HG03064 (cell line): Measurements from ENCODE around the gene NAT16.
"Not testable (repeated sequence)": the region's sequence is repeated elsewhere in the genome, so short reads cannot be mapped to it uniquely, and the experiment has no call there.

Source experiments
- ATAC-seq: cut with Tn5 transposase; IDR thresholded peaks from one replicate; pipeline ENCODE4 v1.9.1; 2021; ENCODE audit warnings: low read depth; ENCODE audit not compliant: unreplicated experiment

Gene NAT16

GRCh38 chr7:101132626-101133600 lies 47.2 kb downstream of the NAT16 start:
- not testable (repeated sequence) for ATAC-seq

DNA sequence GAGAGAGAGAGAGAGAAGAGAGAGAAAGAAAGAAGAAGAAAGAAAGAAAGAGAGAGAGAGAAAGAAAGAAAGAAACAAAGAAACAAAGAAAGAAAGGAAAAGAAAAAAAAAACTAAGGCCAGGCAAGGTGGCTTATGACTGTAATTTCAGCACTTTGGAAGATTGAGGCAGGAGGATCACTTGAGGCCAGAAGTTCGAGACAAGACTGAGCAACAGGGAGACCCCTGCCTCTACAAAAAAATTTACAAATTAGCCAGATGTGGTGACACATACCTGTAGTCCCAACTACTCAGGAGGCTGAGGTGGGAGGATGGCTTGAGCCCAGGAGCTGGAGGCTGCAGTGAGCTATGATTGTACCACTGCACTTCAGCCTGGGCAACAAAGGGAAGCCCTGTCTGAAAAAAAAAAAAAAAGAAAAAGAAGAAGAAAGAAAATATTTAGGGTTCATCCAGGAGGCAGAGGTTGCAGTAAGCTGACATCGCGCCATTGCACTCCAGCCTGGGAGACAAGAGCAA lies 50.4 kb downstream of the NAT16 start:
- ATAC-seq = no peak

DNA sequence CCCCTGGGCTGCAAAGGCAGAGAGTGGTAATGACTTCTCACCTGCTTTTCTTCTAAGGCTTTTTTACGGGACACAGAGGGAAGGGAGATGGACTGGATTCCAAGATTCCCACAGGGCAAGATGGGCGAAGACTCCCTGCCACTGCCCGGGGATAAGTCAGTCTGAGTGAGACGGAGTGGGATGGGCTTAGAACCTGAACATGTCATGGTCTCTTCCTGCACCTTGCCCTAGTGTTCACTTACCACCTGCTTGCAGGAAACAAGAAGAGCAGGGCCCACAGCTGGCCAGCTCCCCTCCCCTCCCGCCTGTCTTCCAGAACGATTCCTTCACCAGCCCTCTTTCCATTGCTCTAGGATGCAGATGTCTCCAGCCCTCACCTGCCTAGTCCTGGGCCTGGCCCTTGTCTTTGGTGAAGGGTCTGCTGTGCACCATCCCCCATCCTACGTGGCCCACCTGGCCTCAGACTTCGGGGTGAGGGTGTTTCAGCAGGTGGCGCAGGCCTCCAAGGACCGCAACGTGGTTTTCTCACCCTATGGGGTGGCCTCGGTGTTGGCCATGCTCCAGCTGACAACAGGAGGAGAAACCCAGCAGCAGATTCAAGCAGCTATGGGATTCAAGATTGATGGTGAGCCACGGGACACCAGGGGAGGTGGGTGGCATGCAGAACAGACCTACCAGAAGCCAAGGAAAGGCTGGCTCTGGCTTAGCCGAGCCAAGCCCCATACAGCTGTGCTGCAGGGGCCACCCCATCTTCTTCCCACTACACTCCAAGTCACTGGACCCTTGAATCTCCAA lies 51.9 kb downstream of the NAT16 start:
- no peak for ATAC-seq

DNA sequence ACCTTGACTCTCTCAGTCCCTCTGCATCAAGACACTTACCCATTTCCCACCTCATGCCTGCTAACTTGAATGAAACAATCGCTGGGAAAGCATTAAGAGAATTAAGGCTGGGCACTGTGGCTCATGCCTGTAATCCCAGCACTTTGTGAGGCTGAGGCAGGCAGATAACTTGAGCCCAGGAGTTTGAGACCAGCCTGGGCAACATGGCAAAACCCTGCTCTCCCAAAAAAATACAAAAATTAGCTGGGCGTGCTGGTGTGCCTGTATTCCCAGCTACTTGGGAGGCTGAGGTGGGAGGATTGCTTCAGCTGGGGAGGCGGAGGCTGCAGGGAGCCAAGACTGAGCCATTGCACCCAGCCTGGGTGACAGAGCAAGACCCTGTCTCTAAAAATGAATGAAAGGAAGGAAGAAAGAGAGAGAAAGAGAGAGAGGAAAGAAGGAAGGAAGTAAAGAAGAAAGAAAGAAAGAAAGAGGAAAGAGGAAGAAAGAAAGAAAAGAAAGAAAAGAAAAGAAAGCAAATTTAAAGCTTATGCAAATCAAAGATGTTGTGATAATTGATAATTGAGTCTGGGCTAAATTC lies 52.5 kb downstream of the NAT16 start:
- no peak for ATAC-seq

- ATAC-seq = peak; percentile 33
Observed at GRCh38 chr7:101126651-101127459, 53.2 kb downstream of the NAT16 start, which contains the start of gene SERPINE1. TSS of gene SERPINE1 (plus strand) at chr7:101127104. CDS start at chr7:101128394, 1,290 bp downstream.

GRCh38 chr7:101125989-101126650 lies 54.0 kb downstream of the NAT16 start:
- peak; percentile 53 for ATAC-seq

GRCh38 chr7:101124376-101125056 lies 55.6 kb downstream of the NAT16 start:
- no peak for ATAC-seq

DNA sequence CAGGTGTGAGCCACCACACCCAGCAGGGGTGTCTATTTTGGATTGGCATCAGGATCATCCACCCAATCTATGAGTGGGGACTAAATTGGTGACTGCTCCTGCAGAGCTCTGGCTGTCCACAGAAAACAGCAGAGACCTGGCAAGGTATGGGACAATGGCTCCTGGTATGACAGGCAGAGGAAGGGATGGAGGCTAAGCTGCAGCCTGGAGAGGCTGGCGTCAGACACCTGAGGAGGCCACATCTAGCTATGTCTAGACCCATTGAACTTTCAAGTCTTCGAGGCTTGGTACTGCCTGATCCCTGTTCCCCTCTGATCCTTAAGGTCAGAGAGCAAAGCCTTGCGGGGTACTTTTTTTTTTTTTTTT lies 56.4 kb downstream of the NAT16 start:
- ATAC-seq = no peak

DNA sequence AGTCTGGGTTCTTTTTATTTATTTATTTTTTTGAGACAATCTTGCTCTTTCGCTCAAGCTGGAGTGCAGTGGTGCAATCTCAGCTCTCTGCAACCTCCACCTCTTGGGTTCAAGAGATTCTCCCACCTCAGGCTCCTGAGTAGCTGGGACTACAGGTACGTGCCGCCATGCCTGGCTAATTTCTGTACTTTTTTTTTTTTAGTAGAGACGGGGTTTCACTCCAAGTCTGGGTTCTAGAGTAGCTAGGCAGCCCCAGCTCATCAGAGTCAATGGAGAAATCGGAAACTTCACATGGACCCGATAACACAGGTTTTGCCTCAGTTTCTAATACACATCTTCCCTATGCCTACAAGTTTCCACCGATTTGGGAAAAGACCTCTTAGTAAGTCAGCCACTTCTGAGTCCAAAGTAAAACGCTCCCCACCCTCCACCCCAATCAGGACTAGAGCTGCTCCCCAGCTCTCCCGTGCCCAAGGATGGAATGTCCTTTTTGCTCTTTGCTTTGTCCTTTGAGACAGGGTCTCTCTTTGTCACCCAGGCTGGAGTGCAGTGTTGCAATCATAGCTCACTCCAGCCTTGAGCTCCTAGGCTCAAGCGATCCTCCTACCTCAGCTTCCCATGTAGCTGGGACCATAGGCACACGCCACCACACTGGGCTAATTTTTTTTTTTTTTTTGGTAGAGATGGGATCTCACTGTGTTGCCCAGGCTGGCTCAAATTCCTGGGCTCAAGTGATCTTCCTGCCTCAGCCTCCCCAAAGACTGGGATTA lies 57.0 kb downstream of the NAT16 start:
- ATAC-seq = no peak

- ATAC-seq = no peak
Observed at GRCh38 chr7:101121991-101122932, 57.8 kb downstream of the NAT16 start.

DNA sequence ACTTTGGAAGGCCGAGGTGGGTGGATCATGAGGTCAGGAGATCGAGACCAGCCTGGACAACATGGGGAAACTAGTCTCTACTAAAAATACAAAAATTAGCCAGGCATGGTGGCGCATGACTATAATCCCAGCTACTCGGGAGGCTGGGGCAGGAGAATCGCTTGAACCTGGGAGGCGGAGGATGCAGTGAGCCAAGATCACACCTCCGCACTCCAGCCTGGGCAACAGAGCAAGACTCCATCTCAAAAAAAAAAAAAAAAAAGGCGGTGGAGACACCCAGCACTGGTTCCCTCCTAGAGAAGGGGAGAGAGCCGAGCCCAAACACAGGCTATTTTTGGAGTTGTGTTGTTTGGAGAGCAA lies 58.5 kb downstream of the NAT16 start:
- not testable (repeated sequence) for ATAC-seq
